K562 (cell line): ENCODE measurements around the gene PHOX2A. TPM values are rescaled to one million over a fixed set of nuclear protein-coding genes. Genes with fewer than 3 reads are reported as not detected.

Experiments used
- GTF2E2 ChIP-seq: fragments of 200-800 bp; sonication (Bioruptor generic); IDR thresholded peaks from 2 replicates; pipeline ENCODE4 v1.6.1; 2016; ENCODE audit warnings: missing genetic modification characterization, missing compliant biosample characterization
- KDM1A ChIP-seq, 2 experiments: fragments of 450-650 bp; IDR thresholded peaks; 2 replicates each; pipeline ENCODE4 v1.6.1; 2016; ENCODE audit warnings: mild to moderate bottlenecking in 2 of 2
- KDM4B ChIP-seq, 2 experiments: fragments of 450-650 bp in 1 of 2; sonication (generic) in 1 of 2; IDR thresholded peaks; 2 replicates each; pipeline ENCODE4 v1.6.1; 2016 to 2017; ENCODE audit warnings: borderline replicate concordance in 2 of 2, antibody characterized with exemption in 1 of 2, low read depth in 1 of 2, mild to moderate bottlenecking in 1 of 2
- MEIS2 ChIP-seq: fragments of 450-650 bp; IDR thresholded peaks from 2 replicates; pipeline ENCODE4 v1.6.1; 2014; ENCODE audit warnings: mild to moderate bottlenecking; ENCODE audit not compliant: partially characterized antibody
- NCOR1 ChIP-seq: fragments of 450-650 bp; IDR thresholded peaks from 2 replicates; pipeline ENCODE4 v1.6.1; 2016; ENCODE audit warnings: mild to moderate bottlenecking, moderate library complexity
- NFIX ChIP-seq: fragments of 250-450 bp; sonication (Bioruptor Pico); IDR thresholded peaks from 2 replicates; pipeline ENCODE4 v1.4.0; 2020; ENCODE audit warnings: low read depth, mild to moderate bottlenecking, moderate library complexity
- NR2C1 ChIP-seq, 2 experiments: fragments of 450-650 bp; IDR thresholded peaks; 2 replicates each; pipeline ENCODE4 v1.6.1; 2017; ENCODE audit warnings: mild to moderate bottlenecking in 2 of 2, antibody characterized with exemption in 1 of 2, inconsistent platforms in 1 of 2, missing compliant biosample characterization in 1 of 2, missing genetic modification characterization in 1 of 2
- PCBP1 ChIP-seq: fragments of 200-400 bp; formaldehyde crosslinking; IDR thresholded peaks from 2 replicates; pipeline ENCODE4 v1.6.1; 2018; ENCODE audit warnings: mild to moderate bottlenecking, low read depth, low read length; ENCODE audit not compliant: poor library complexity, severe bottlenecking
- TCFL5 ChIP-seq: fragments of 250-450 bp; sonication (Bioruptor Pico); conservative IDR thresholded peaks from 2 replicates; pipeline ENCODE4 v1.6.1; 2021; ENCODE audit warnings: mild to moderate bottlenecking, moderate library complexity, matching md5 sums
- ZC3H4 ChIP-seq: sonication (generic); formaldehyde crosslinking; IDR thresholded peaks from 2 replicates; pipeline ENCODE4 v1.9.0; 2021; ENCODE audit warnings: missing genetic modification reagents, borderline replicate concordance
- ZNF263 ChIP-seq: sonication (generic); formaldehyde crosslinking; IDR thresholded peaks from 2 replicates; pipeline ENCODE4 v1.8.0; 2022; ENCODE audit warnings: mild to moderate bottlenecking, missing genetic modification reagents, borderline replicate concordance
- ZSCAN29 ChIP-seq: fragments of 450-650 bp; IDR thresholded peaks from 2 replicates; pipeline ENCODE4 v1.6.1; 2017
- polyA plus RNA-seq, 8 experiments: library from polyadenylated mRNA; depleted of rRNA in 4 of 8; stranded (reverse) in 5 of 8; unstranded in 3 of 8; fragments of >200 nt; fragmentation: Nextera tagmentation in 2 of 8; fragmentation: Illumina TruSeq in 1 of 8; extraction: Ambion mirVana in 2 of 8; extraction: Trizol in 1 of 8; gene quantifications; 2 replicates each; pipeline versions ENCODE4 v1.2.1 to v1.2.3, GENCODE V29; 2011 to 2014; ENCODE audit warnings: inconsistent platforms in 1 of 8, missing spikeins in 1 of 8
- total RNA-seq, 7 experiments: library from RNA; depleted of rRNA in 6 of 7; stranded (reverse); fragments of >200 nt in 6 of 7; fragmentation: Illumina TruSeq in 2 of 7; extraction: Trizol in 2 of 7; gene quantifications; 2 replicates each; pipeline versions ENCODE4 v1.2.1 to v1.2.3, GENCODE V29; 2011 to 2021; ENCODE audit warnings: low replicate concordance in 1 of 7
- TF ChIP-seq, protein P1 (sequence below): fragments of 200-600 bp; sonication (generic); IDR thresholded peaks from one replicate; pipeline ENCODE4 v1.6.1; 2012; ENCODE audit warnings: mild to moderate bottlenecking, low read depth, low read length, inconsistent platforms
- TF ChIP-seq, protein P2 (sequence below): fragments of 250-450 bp; sonication (Bioruptor Pico); IDR thresholded peaks from 2 replicates; pipeline ENCODE4 v1.5.0; 2021
- TF ChIP-seq, protein P3 (sequence below): sonication (generic); formaldehyde crosslinking; IDR thresholded peaks from 2 replicates; pipeline ENCODE4 v1.8.0; 2022; ENCODE audit warnings: missing genetic modification reagents, mild to moderate bottlenecking, borderline replicate concordance

PHOX2A gene
- total and polyA plus RNA-seq, 9 of the 15 experiments (the other 6 are each of a cell fraction or from before 2014, with no cell fraction given), result not detected

DNA sequence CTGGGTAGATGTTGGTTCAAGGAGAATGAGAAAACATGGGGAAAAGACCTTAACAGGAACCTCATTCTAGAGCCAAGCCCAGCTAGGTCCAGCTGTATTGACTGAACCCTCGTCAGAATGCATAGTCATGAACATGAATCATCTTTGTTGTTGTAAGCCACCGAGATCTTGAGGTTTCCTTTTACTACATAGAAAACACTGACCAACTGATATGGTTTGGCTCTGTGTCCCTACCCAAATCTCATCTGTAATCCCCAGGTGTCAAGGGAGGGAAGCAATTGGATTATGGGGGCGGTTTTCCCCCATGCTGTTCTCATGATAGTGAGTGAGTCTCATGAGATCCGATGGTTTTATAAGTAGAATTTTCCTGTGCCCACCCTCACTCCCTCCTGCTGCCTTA is 19.4 kb upstream of the PHOX2A start (continued):
- TF ChIP-seq, protein P1, sequence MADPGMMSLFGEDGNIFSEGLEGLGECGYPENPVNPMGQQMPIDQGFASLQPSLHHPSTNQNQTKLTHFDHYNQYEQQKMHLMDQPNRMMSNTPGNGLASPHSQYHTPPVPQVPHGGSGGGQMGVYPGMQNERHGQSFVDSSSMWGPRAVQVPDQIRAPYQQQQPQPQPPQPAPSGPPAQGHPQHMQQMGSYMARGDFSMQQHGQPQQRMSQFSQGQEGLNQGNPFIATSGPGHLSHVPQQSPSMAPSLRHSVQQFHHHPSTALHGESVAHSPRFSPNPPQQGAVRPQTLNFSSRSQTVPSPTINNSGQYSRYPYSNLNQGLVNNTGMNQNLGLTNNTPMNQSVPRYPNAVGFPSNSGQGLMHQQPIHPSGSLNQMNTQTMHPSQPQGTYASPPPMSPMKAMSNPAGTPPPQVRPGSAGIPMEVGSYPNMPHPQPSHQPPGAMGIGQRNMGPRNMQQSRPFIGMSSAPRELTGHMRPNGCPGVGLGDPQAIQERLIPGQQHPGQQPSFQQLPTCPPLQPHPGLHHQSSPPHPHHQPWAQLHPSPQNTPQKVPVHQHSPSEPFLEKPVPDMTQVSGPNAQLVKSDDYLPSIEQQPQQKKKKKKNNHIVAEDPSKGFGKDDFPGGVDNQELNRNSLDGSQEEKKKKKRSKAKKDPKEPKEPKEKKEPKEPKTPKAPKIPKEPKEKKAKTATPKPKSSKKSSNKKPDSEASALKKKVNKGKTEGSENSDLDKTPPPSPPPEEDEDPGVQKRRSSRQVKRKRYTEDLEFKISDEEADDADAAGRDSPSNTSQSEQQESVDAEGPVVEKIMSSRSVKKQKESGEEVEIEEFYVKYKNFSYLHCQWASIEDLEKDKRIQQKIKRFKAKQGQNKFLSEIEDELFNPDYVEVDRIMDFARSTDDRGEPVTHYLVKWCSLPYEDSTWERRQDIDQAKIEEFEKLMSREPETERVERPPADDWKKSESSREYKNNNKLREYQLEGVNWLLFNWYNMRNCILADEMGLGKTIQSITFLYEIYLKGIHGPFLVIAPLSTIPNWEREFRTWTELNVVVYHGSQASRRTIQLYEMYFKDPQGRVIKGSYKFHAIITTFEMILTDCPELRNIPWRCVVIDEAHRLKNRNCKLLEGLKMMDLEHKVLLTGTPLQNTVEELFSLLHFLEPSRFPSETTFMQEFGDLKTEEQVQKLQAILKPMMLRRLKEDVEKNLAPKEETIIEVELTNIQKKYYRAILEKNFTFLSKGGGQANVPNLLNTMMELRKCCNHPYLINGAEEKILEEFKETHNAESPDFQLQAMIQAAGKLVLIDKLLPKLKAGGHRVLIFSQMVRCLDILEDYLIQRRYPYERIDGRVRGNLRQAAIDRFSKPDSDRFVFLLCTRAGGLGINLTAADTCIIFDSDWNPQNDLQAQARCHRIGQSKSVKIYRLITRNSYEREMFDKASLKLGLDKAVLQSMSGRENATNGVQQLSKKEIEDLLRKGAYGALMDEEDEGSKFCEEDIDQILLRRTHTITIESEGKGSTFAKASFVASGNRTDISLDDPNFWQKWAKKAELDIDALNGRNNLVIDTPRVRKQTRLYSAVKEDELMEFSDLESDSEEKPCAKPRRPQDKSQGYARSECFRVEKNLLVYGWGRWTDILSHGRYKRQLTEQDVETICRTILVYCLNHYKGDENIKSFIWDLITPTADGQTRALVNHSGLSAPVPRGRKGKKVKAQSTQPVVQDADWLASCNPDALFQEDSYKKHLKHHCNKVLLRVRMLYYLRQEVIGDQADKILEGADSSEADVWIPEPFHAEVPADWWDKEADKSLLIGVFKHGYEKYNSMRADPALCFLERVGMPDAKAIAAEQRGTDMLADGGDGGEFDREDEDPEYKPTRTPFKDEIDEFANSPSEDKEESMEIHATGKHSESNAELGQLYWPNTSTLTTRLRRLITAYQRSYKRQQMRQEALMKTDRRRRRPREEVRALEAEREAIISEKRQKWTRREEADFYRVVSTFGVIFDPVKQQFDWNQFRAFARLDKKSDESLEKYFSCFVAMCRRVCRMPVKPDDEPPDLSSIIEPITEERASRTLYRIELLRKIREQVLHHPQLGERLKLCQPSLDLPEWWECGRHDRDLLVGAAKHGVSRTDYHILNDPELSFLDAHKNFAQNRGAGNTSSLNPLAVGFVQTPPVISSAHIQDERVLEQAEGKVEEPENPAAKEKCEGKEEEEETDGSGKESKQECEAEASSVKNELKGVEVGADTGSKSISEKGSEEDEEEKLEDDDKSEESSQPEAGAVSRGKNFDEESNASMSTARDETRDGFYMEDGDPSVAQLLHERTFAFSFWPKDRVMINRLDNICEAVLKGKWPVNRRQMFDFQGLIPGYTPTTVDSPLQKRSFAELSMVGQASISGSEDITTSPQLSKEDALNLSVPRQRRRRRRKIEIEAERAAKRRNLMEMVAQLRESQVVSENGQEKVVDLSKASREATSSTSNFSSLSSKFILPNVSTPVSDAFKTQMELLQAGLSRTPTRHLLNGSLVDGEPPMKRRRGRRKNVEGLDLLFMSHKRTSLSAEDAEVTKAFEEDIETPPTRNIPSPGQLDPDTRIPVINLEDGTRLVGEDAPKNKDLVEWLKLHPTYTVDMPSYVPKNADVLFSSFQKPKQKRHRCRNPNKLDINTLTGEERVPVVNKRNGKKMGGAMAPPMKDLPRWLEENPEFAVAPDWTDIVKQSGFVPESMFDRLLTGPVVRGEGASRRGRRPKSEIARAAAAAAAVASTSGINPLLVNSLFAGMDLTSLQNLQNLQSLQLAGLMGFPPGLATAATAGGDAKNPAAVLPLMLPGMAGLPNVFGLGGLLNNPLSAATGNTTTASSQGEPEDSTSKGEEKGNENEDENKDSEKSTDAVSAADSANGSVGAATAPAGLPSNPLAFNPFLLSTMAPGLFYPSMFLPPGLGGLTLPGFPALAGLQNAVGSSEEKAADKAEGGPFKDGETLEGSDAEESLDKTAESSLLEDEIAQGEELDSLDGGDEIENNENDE, result no peak
- TF ChIP-seq NCOR1, result peak; percentile 24; the same call in 1 of the 2 replicates
- no peak for TF ChIP-seq GTF2E2 (tag)
- no peak for TF ChIP-seq NFIX (CRISPR knock-in tag)
- no peak for TF ChIP-seq KDM1A (IDR thresholded peaks at IDR 0.05)
- TF ChIP-seq PCBP1, result no peak
- TF ChIP-seq ZSCAN29, result no peak
- TF ChIP-seq ZNF263, result no peak
- TF ChIP-seq, protein P2, sequence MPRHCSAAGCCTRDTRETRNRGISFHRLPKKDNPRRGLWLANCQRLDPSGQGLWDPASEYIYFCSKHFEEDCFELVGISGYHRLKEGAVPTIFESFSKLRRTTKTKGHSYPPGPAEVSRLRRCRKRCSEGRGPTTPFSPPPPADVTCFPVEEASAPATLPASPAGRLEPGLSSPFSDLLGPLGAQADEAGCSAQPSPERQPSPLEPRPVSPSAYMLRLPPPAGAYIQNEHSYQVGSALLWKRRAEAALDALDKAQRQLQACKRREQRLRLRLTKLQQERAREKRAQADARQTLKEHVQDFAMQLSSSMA (CRISPR knock-in tag), result no peak
- TF ChIP-seq, protein P3, sequence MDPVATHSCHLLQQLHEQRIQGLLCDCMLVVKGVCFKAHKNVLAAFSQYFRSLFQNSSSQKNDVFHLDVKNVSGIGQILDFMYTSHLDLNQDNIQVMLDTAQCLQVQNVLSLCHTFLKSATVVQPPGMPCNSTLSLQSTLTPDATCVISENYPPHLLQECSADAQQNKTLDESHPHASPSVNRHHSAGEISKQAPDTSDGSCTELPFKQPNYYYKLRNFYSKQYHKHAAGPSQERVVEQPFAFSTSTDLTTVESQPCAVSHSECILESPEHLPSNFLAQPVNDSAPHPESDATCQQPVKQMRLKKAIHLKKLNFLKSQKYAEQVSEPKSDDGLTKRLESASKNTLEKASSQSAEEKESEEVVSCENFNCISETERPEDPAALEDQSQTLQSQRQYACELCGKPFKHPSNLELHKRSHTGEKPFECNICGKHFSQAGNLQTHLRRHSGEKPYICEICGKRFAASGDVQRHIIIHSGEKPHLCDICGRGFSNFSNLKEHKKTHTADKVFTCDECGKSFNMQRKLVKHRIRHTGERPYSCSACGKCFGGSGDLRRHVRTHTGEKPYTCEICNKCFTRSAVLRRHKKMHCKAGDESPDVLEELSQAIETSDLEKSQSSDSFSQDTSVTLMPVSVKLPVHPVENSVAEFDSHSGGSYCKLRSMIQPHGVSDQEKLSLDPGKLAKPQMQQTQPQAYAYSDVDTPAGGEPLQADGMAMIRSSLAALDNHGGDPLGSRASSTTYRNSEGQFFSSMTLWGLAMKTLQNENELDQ (CRISPR knock-in tag), result no peak
- no peak for TF ChIP-seq TCFL5 (CRISPR knock-in tag)
- no peak for TF ChIP-seq ZC3H4 (CRISPR knock-in tag)
- TF ChIP-seq MEIS2, result peak; percentile 70
- no peak for TF ChIP-seq NR2C1 (IDR thresholded peaks at IDR 0.05)
- no peak for TF ChIP-seq NR2C1 (tag; IDR thresholded peaks at IDR 0.05)
- TF ChIP-seq KDM4B (IDR thresholded peaks at IDR 0.05; ENCODE audit: borderline replicate concordance in 2 of 2, low read depth in 1 of 2), result no peak
